ENCODE results near the gene AGBL2.

The AGBL2 gene

DNA sequence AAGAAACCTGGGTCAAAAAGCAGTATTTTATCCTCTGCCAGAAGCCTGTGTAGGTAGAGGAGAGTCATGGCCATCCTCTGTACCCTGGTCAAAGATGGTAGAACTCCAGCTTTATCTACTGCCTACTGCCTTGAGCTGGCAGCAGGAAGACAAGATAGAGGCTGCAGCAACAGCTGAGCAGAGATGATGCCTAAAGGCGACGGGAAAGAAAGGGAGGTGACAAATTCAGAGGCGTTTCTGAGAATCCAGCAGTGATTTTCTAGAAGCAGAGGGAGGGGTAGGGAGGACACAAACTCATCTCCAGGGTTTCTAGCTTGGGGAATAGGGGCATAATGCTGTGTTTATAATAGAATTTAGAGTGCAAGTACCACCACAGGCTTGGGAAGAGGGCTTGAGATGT is 105.5 kb downstream of the AGBL2 start:
- no peak for TF ChIP-seq GATA2 (IDR thresholded peaks at IDR 0.05; ENCODE audit: low read depth, low read length)
- TF ChIP-seq GATA3 (IDR thresholded peaks at IDR 0.05; ENCODE audit: low read depth, low read length), result no peak

Measured in SH-SY5Y (cell line).